HepG2 (cell line): Measurements from ENCODE around the gene EIF4A3. TPM values are rescaled to one million over a fixed set of nuclear protein-coding genes. Genes with fewer than 3 reads are reported as not detected.

Source experiments
- AKNA ChIP-seq: sonication (generic); formaldehyde crosslinking; IDR thresholded peaks from 2 replicates; pipeline ENCODE4 v1.4.0; 2020; ENCODE audit warnings: missing genetic modification reagents, borderline replicate concordance
- DBP ChIP-seq: sonication (generic); formaldehyde crosslinking; IDR thresholded peaks from 2 replicates; pipeline ENCODE4 v1.4.0; 2020; ENCODE audit warnings: missing genetic modification reagents; ENCODE audit errors: not compliant biosample characterization
- DMAP1 ChIP-seq: IDR thresholded peaks from 2 replicates; pipeline ENCODE4 v1.6.1; 2016
- DRAP1 ChIP-seq: IDR thresholded peaks from 2 replicates; pipeline ENCODE4 v1.6.1; 2016; ENCODE audit warnings: missing genetic modification reagents, missing compliant biosample characterization
- E2F1 ChIP-seq: sonication (generic); formaldehyde crosslinking; IDR thresholded peaks from 2 replicates; pipeline ENCODE4 v1.5.0; 2020; ENCODE audit warnings: missing genetic modification reagents
- GATAD1 ChIP-seq: IDR thresholded peaks from 2 replicates; pipeline ENCODE4 v1.6.1; 2016; ENCODE audit warnings: missing genetic modification reagents, missing compliant biosample characterization
- GLI4 ChIP-seq: sonication (generic); formaldehyde crosslinking; IDR thresholded peaks from 2 replicates; pipeline ENCODE4 v1.5.1; 2020; ENCODE audit warnings: missing genetic modification reagents, mild to moderate bottlenecking, moderate library complexity, borderline replicate concordance
- ISL2 ChIP-seq: sonication (generic); formaldehyde crosslinking; IDR thresholded peaks from 2 replicates; pipeline ENCODE4 v1.5.0; 2020; ENCODE audit warnings: missing genetic modification reagents
- NCOR1 ChIP-seq: fragments of 200-600 bp; sonication (generic); IDR thresholded peaks from 2 replicates; pipeline ENCODE4 v1.7.0; 2017; ENCODE audit warnings: antibody characterized with exemption, low read length, borderline replicate concordance
- RARA ChIP-seq: IDR thresholded peaks from 2 replicates; pipeline ENCODE4 v1.6.1; 2016; ENCODE audit warnings: missing genetic modification reagents, missing compliant biosample characterization
- STAT5B ChIP-seq: sonication (generic); formaldehyde crosslinking; IDR thresholded peaks from 2 replicates; pipeline ENCODE4 v1.4.0; 2020; ENCODE audit warnings: missing genetic modification reagents
- U2AF2 ChIP-seq: fragments of 200-400 bp; formaldehyde crosslinking; IDR thresholded peaks from 2 replicates; pipeline ENCODE4 v1.6.1; 2017; ENCODE audit warnings: low read depth, mild to moderate bottlenecking, low read length
- ZFP36L1 ChIP-seq: sonication (generic); formaldehyde crosslinking; IDR thresholded peaks from 2 replicates; pipeline ENCODE4 v1.8.0; 2022; ENCODE audit warnings: mild to moderate bottlenecking, missing genetic modification reagents, moderate library complexity
- ZNF121 ChIP-seq: sonication (generic); formaldehyde crosslinking; IDR thresholded peaks from 2 replicates; pipeline ENCODE4 v1.5.0; 2020; ENCODE audit warnings: mild to moderate bottlenecking, missing genetic modification reagents
- ZNF234 ChIP-seq: sonication (generic); formaldehyde crosslinking; conservative IDR thresholded peaks from 2 replicates; pipeline ENCODE4 v1.5.1; 2020; ENCODE audit warnings: mild to moderate bottlenecking, missing genetic modification reagents
- ZNF264 ChIP-seq: sonication (generic); formaldehyde crosslinking; IDR thresholded peaks from 2 replicates; pipeline ENCODE4 v1.4.0; 2020; ENCODE audit warnings: missing genetic modification reagents
- ZNF280D ChIP-seq: sonication (generic); formaldehyde crosslinking; IDR thresholded peaks from 2 replicates; pipeline ENCODE4 v1.5.1; 2020; ENCODE audit warnings: mild to moderate bottlenecking, missing genetic modification reagents
- ZNF605 ChIP-seq: sonication (generic); formaldehyde crosslinking; IDR thresholded peaks from 2 replicates; pipeline ENCODE4 v1.8.0; 2022; ENCODE audit warnings: mild to moderate bottlenecking, missing genetic modification reagents
- ZSCAN9 ChIP-seq: IDR thresholded peaks from 2 replicates; pipeline ENCODE4 v1.6.1; 2016; ENCODE audit warnings: borderline replicate concordance
- polyA plus RNA-seq, 8 experiments: library from polyadenylated mRNA; depleted of rRNA in 3 of 8; stranded (reverse) in 7 of 8; unstranded in 1 of 8; fragments of >200 nt; fragmentation: Illumina TruSeq in 4 of 8; extraction: Trizol in 4 of 8; gene quantifications; 2 replicates each; pipeline versions ENCODE4 v1.2.1 to v1.2.3, GENCODE V29; 2011 to 2016; ENCODE audit warnings: low read depth in 4 of 8, missing spikeins in 1 of 8, mixed read lengths in 1 of 8; ENCODE audit not compliant: insufficient read depth in 1 of 8
- total RNA-seq, 5 experiments: library from RNA; depleted of rRNA; stranded (reverse); fragments of >200 nt; fragmentation: Illumina TruSeq; extraction: Trizol; gene quantifications; 2 replicates each; pipeline ENCODE4 v1.2.3, GENCODE V29; 2016; ENCODE audit warnings: low read depth in 1 of 5

EIF4A3 gene
- total and polyA plus RNA-seq, 2 of the 13 experiments (the other 11 are each of a cell fraction or from before 2014, with no cell fraction given): 145 to 187 TPM

GRCh38 chr17:80101011-80101945 lies 45.6 kb downstream of the EIF4A3 start, which contains the start of gene GAA (continued):
- peak; percentile 35; the same call in 1 of the 2 replicates for TF ChIP-seq ZNF605 (CRISPR knock-in tag)
- peak; percentile 64; the same call in 1 of the 2 replicates for TF ChIP-seq GLI4 (CRISPR knock-in tag)
- no peak for TF ChIP-seq U2AF2
- TF ChIP-seq DBP: peak; percentile 81
- TF ChIP-seq ZNF264: no peak
- no peak for TF ChIP-seq ZNF121 (CRISPR knock-in tag)
- TF ChIP-seq STAT5B (CRISPR knock-in tag): no peak
- TF ChIP-seq E2F1 (CRISPR knock-in tag): no peak
- TF ChIP-seq DMAP1 (CRISPR knock-in tag): no peak; the same call in 1 of the 2 replicates
- TF ChIP-seq ZNF280D (CRISPR knock-in tag): no peak
- no peak for TF ChIP-seq RARA (CRISPR knock-in tag)
- TF ChIP-seq AKNA: no peak
- TF ChIP-seq ISL2 (CRISPR knock-in tag): no peak; the same call in 1 of the 2 replicates
- no peak for TF ChIP-seq ZFP36L1 (CRISPR knock-in tag)
- TF ChIP-seq NCOR1: no peak
- peak; percentile 92; the same call in 1 of the 2 replicates for TF ChIP-seq ZNF234 (CRISPR knock-in tag)
- peak; percentile 51 for TF ChIP-seq GATAD1 (CRISPR knock-in tag)
- TF ChIP-seq DRAP1 (CRISPR knock-in tag): peak; percentile 8; the same call in 1 of the 2 replicates
- TF ChIP-seq ZSCAN9: peak; percentile 20; the same call in 1 of the 2 replicates
